ENCODE data around the gene ANKS1A. TPM values are rescaled to one million over a fixed set of nuclear protein-coding genes. Genes with fewer than 3 reads are reported as not detected.

Gene ANKS1A
- total and polyA plus RNA-seq, 9 donors, result 16.0 to 45.0 (median 27.3) TPM

DNA sequence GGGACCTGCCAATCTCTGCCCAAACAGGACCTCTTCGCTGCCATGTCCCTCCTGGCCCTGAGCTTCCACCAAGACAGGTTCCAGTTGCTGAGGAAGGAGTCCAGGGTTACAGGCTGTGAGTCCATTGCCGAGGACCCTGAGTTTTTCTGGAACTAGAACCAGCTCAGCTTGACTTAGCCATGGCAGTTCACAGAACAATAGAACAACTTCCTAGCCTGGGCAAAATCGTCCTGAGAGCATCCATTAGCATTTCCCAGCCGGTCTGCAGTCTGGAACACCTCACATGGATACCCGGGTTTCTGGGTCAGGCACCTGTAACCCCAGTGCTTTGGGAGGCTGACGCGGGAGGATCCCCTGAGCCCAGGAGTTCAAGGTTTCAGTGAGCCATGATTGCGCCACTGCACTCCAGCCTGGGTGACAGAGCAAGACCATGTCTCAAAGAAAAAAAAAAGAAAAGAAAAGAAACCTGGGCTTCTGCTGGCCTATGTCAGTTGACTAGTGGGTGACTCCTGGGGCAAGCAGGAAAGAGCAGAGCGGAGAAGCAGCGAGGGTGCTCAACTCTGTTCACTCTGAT, 161.8 kb downstream of the ANKS1A start:
- peak overlapping the region in 1 of 2 donors; percentile 72 for H3K27ac ChIP-seq

DNA sequence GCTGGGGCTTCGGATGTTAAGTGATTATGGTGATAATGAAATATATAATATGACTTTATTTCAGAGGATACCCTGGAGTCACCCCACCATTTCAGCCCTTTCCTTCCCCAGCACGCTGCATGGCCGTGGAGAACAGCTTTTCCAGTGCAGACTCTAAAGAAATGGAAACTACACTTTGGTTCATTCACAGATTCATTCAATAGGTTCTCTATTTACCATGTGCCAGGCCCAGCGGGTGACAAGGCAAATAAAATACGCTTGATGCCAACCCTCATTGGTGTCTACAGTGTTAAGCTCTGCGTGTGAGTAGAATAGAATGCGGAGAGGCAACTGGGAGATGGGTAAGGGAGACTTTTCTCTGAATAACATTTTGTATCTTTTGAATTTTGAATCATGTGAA, 162.3 kb downstream of the ANKS1A start:
- H3K36me3 ChIP-seq, result no peaks in the 10 kb centered on the region
- H3K9me3 ChIP-seq, result no peaks in the 10 kb centered on the region
- H3K27me3 ChIP-seq, result no peaks in the 10 kb centered on the region
- peaks cover 30% of the 10 kb centered on the region for H3K4me1 ChIP-seq (ENCODE audit: insufficient read depth)
- no peak for TF ChIP-seq EP300 (IDR thresholded peaks at IDR 0.05)
- 94 to 99% (median 96%) methylated on average over 7 of the region's 7 CpGs for WGBS, 3 donors
- no peak for DNase-seq
- H3K4me3 ChIP-seq, result no peak overlapping the region
- intact Hi-C loops (cut with DNase I), result no loop called here
- H3K27ac ChIP-seq, result no peak overlapping the region

More for the DNA sequence above, 161.8 kb downstream of the ANKS1A start:
- WGBS, 3 donors, result 85 to 90% (median 89%) methylated on average over 10 of the region's 10 CpGs
- DNase-seq, result no peak
- H3K9me3 ChIP-seq, result no peaks in the 10 kb centered on the region
- no peak overlapping the region for H3K4me3 ChIP-seq
- H3K27me3 ChIP-seq, result no peaks in the 10 kb centered on the region
- TF ChIP-seq POLR2A (IDR thresholded peaks at IDR 0.05) (no peak), EP300 (IDR thresholded peaks at IDR 0.05) (no peak)
- TF ChIP-seq, protein P1, sequence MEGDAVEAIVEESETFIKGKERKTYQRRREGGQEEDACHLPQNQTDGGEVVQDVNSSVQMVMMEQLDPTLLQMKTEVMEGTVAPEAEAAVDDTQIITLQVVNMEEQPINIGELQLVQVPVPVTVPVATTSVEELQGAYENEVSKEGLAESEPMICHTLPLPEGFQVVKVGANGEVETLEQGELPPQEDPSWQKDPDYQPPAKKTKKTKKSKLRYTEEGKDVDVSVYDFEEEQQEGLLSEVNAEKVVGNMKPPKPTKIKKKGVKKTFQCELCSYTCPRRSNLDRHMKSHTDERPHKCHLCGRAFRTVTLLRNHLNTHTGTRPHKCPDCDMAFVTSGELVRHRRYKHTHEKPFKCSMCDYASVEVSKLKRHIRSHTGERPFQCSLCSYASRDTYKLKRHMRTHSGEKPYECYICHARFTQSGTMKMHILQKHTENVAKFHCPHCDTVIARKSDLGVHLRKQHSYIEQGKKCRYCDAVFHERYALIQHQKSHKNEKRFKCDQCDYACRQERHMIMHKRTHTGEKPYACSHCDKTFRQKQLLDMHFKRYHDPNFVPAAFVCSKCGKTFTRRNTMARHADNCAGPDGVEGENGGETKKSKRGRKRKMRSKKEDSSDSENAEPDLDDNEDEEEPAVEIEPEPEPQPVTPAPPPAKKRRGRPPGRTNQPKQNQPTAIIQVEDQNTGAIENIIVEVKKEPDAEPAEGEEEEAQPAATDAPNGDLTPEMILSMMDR (IDR thresholded peaks at IDR 0.05), result no peak
- intact Hi-C loops (cut with DNase I), result no loop called here
- H3K4me1 ChIP-seq (ENCODE audit: insufficient read depth), result peaks cover 30% of the 10 kb centered on the region
- no peaks in the 10 kb centered on the region for H3K36me3 ChIP-seq

DNA sequence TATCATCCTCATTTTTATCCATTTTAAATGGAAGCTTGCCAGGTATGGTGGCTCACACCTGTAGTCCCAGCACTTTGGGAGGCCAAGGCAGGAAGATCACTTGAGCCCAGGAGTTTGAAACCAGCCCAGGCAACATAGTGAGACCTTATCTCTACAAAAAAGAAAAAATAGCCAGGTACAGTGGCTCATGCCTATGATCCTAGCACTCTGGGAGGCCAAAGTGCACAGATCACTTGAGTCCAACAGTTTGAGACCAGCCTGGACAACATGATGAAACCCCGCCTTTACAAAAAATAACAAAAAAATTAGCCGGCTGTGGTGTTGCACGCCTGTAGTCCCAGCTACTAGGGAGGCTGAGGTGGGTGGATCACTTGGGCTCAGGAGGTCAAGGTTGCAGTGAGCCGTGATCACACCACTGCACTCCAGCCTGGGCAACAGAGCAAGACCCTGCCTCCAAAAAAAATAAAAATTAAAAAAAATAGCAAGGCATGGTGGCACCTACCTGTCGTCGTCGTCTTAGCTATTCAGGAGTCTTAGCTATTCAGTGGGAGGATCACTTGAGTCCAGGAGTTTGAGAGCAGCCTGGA, 163.0 kb downstream of the ANKS1A start:
- peaks cover 30% of the 10 kb centered on the region for H3K4me1 ChIP-seq (ENCODE audit: insufficient read depth)
- H3K27ac ChIP-seq, result peak overlapping the region in 1 of 2 donors; percentile 44
- no peak for DNase-seq
- no peaks in the 10 kb centered on the region for H3K9me3 ChIP-seq
- H3K36me3 ChIP-seq, result no peaks in the 10 kb centered on the region
- H3K4me3 ChIP-seq, result no peak overlapping the region
- H3K27me3 ChIP-seq, result no peaks in the 10 kb centered on the region
- intact Hi-C loops (cut with DNase I), result no loop called here
- WGBS, 3 donors, result 65 to 76% (median 66%) methylated on average over 7 of the region's 7 CpGs
- TF ChIP-seq POLR2A (IDR thresholded peaks at IDR 0.05), result no peak
- TF ChIP-seq, protein P1 (IDR thresholded peaks at IDR 0.05), result no peak
- no peak for TF ChIP-seq EP300 (IDR thresholded peaks at IDR 0.05)

DNA sequence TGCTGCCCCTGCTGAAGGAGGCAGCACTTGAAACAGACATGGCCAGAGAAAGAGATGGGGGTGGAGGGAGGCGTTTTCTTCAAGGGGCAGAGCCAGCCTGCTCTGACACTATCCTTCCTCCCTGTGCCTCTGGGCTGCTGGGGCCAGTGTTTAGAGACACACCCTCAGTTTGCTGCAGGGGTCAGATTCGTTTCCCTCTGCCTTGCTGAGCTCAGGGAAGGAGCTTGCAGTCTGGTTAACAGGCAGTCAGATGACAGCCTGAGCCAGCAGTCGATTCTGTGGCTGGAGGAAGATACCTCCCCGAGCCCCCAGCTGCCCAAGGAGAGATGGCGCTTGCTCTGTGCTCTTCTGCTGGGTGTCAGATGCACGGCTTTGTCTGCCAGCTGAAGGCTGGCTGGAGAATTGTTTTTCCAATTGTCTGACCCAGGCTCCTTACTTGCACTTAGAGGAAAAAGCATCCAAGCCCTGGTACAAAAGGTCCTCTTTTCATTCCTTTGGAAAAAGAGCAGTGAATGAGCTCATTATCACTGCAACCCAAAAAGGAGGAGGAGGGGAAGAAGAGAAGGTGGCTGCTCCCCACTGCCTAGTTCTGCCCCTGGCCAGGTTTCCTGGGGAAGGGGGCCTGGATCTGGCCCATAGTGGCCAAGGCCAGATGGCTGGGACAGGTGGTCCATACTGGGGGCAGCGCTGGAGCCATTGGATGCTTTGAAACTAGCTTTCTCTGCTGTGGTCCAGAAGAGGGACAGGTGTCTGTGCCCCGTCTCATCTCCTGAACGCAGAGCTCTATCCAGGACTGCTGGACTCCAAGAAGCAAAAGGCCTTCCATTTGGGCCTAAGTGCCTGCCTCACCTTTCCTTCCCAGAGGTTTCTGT, 163.9 kb downstream of the ANKS1A start:
- Histone ChIP-seq H3K36me3 (no peaks in the 10 kb centered on the region), H3K4me1 (ENCODE audit: insufficient read depth) (peaks cover 30% of the 10 kb centered on the region), H3K27ac (peak overlapping the region; percentile 7 to 44), H3K27me3 (no peaks in the 10 kb centered on the region), H3K9me3 (no peaks in the 10 kb centered on the region), H3K4me3 (no peak overlapping the region)
- 32 to 40% (median 33%) methylated on average over 9 of the region's 9 CpGs for WGBS, 3 donors
- peak; percentile 40 to 75 (median 60) for DNase-seq
- TF ChIP-seq EP300 (IDR thresholded peaks at IDR 0.05) (no peak), POLR2A (IDR thresholded peaks at IDR 0.05) (no peak)
- TF ChIP-seq, protein P1 (IDR thresholded peaks at IDR 0.05), result no peak
- intact Hi-C loops (cut with DNase I), result no loop called here

All from ovary (tissue), 9 donors.